ENCODE results near the gene FAR2.

Gene FAR2

GRCh38 chr12:29245246-29245645 is 96.2 kb downstream of the FAR2 start:
- Histone ChIP-seq H3K27ac (replicated peaks) (no peak overlapping the region), H3K4me3 (replicated peaks; ENCODE audit: insufficient read depth, low read length) (no peak overlapping the region), H3K27me3 (ENCODE audit: insufficient read depth, poor library complexity, severe bottlenecking) (no peaks in the 10 kb centered on the region)
- TF ChIP-seq SPI1 (IDR thresholded peaks at IDR 0.05; ENCODE audit: borderline replicate concordance, low read depth), result no peak
- no peak for TF ChIP-seq GABPA (IDR thresholded peaks at IDR 0.05; ENCODE audit: low read depth)
- TF ChIP-seq REST (IDR thresholded peaks at IDR 0.05; ENCODE audit: insufficient replicate concordance, low read depth), result no peak
- TF ChIP-seq POLR2AphosphoS5 (IDR thresholded peaks at IDR 0.05; ENCODE audit: low read depth), result no peak
- TF ChIP-seq CTCF (IDR thresholded peaks at IDR 0.05; ENCODE audit: insufficient read depth, low read length), result no peak
- DNase-seq (ENCODE audit: low read depth in 1 of 2, low spot score in 1 of 2), result no peak

- TF ChIP-seq CTCF (IDR thresholded peaks at IDR 0.05; ENCODE audit: insufficient read depth, low read length) (no peak), SPI1 (IDR thresholded peaks at IDR 0.05; ENCODE audit: borderline replicate concordance, low read depth) (no peak), REST (IDR thresholded peaks at IDR 0.05; ENCODE audit: insufficient replicate concordance, low read depth) (no peak), GABPA (IDR thresholded peaks at IDR 0.05; ENCODE audit: low read depth) (no peak), POLR2AphosphoS5 (IDR thresholded peaks at IDR 0.05; ENCODE audit: low read depth) (no peak)
- H3K27me3 ChIP-seq (ENCODE audit: insufficient read depth, poor library complexity, severe bottlenecking), result no peaks in the 10 kb centered on the region
- no peak for DNase-seq (ENCODE audit: low read depth in 1 of 2, low spot score in 1 of 2)
- no peak overlapping the region for H3K4me3 ChIP-seq (replicated peaks; ENCODE audit: insufficient read depth, low read length)
- no peak overlapping the region for H3K27ac ChIP-seq (replicated peaks)
These were observed 100.9 kb downstream of the FAR2 start for GRCh38 chr12:29249930-29250329.

- Histone ChIP-seq H3K27ac (replicated peaks) (no peak overlapping the region), H3K4me3 (replicated peaks; ENCODE audit: insufficient read depth, low read length) (no peak overlapping the region), H3K27me3 (ENCODE audit: insufficient read depth, poor library complexity, severe bottlenecking) (no peaks in the 10 kb centered on the region)
- no peak for TF ChIP-seq REST (IDR thresholded peaks at IDR 0.05; ENCODE audit: insufficient replicate concordance, low read depth)
- TF ChIP-seq CTCF (IDR thresholded peaks at IDR 0.05; ENCODE audit: insufficient read depth, low read length), result no peak
- TF ChIP-seq GABPA (IDR thresholded peaks at IDR 0.05; ENCODE audit: low read depth), result no peak
- no peak for TF ChIP-seq POLR2AphosphoS5 (IDR thresholded peaks at IDR 0.05; ENCODE audit: low read depth)
- TF ChIP-seq SPI1 (IDR thresholded peaks at IDR 0.05; ENCODE audit: borderline replicate concordance, low read depth), result no peak
- no peak for DNase-seq (ENCODE audit: low read depth in 1 of 2, low spot score in 1 of 2)
These were observed 105.0 kb downstream of the FAR2 start for GRCh38 chr12:29253906-29254625.

All from HL-60 (cell line).